WTC11 (cell line): Measurements from ENCODE around the gene BDH1. TPM values are rescaled to one million over a fixed set of nuclear protein-coding genes. Genes with fewer than 3 reads are reported as not detected.

ENCODE experiments used
- ATAC-seq: fragments of 200-7000 bp; cut with Tn5 transposase; 2 replicates; pipeline ENCODE4 v1.10.0; 2021; ENCODE audit warnings: mild to moderate bottlenecking, moderate library complexity
- CTCF ChIA-PET: fragments of 300-600 bp; sonication (Branson Sonifier 250); formaldehyde crosslinking; loops from one replicate; lab custom pipeline; 2021; ENCODE audit warnings: antibody characterized with exemption; lab: Charles Lee
- POLR2A ChIA-PET: fragments of 350-600 bp; sonication (Branson Sonifier 250); formaldehyde crosslinking; loops from one replicate; lab custom pipeline; 2021; ENCODE audit warnings: antibody characterized with exemption; lab: Charles Lee
- DNase-seq: peaks from one replicate; pipeline ENCODE4 v3.0.0; 2021; ENCODE audit warnings: low spot score
- H3K27ac Mint-ChIP-seq: 2 replicates; pipeline ENCODE4 v1.8.0; 2021; ENCODE audit warnings: mixed read lengths
- H3K27me3 Mint-ChIP-seq: 2 replicates; pipeline ENCODE4 v1.8.0; 2021; ENCODE audit warnings: low read depth, mild to moderate bottlenecking, moderate library complexity, mixed read lengths
- H3K36me3 Mint-ChIP-seq: 2 replicates; pipeline ENCODE4 v1.8.0; 2021; ENCODE audit warnings: mixed read lengths
- H3K4me1 Mint-ChIP-seq: 2 replicates; pipeline ENCODE4 v1.8.0; 2022; ENCODE audit warnings: mixed read lengths
- H3K4me3 Mint-ChIP-seq: 2 replicates; pipeline ENCODE4 v1.8.0; 2021; ENCODE audit warnings: mild to moderate bottlenecking, moderate library complexity, mixed read lengths
- H3K9me3 Mint-ChIP-seq: 2 replicates; pipeline ENCODE4 v1.8.0; 2021; ENCODE audit warnings: mixed read lengths
- ARID4B ChIP-seq: sonication (generic); formaldehyde crosslinking; IDR thresholded peaks from 2 replicates; pipeline ENCODE4 v1.8.0; 2023; ENCODE audit warnings: missing genetic modification reagents, mild to moderate bottlenecking, borderline replicate concordance
- CDX4 ChIP-seq: fragments of 250-450 bp; sonication (Bioruptor Pico); IDR thresholded peaks from 2 replicates; pipeline ENCODE4 v1.9.0; 2021; ENCODE audit warnings: moderate library complexity, mild to moderate bottlenecking, inconsistent platforms, borderline replicate concordance
- E2F1 ChIP-seq: sonication (generic); formaldehyde crosslinking; IDR thresholded peaks from 2 replicates; pipeline ENCODE4 v1.8.0; 2022; ENCODE audit warnings: mild to moderate bottlenecking, missing genetic modification reagents
- ERG ChIP-seq: fragments of 250-450 bp; sonication (Bioruptor Pico); IDR thresholded peaks from 2 replicates; pipeline ENCODE4 v1.8.0; 2021; ENCODE audit warnings: mild to moderate bottlenecking
- ETV6 ChIP-seq: sonication (generic); formaldehyde crosslinking; IDR thresholded peaks from 2 replicates; pipeline ENCODE4 v1.8.1; 2022; ENCODE audit warnings: mild to moderate bottlenecking, missing genetic modification reagents
- FOXK1 ChIP-seq: sonication (generic); formaldehyde crosslinking; IDR thresholded peaks from 2 replicates; pipeline ENCODE4 v1.8.0; 2022; ENCODE audit warnings: mild to moderate bottlenecking, moderate library complexity, missing genetic modification reagents
- FOXP1 ChIP-seq: sonication (generic); formaldehyde crosslinking; IDR thresholded peaks from 2 replicates; pipeline ENCODE4 v1.8.0; 2022; ENCODE audit warnings: missing genetic modification reagents, mild to moderate bottlenecking, moderate library complexity, borderline replicate concordance
- HMGA2 ChIP-seq: fragments of 250-450 bp; sonication (Bioruptor Pico); IDR thresholded peaks from 2 replicates; pipeline ENCODE4 v1.4.0; 2021; ENCODE audit warnings: mild to moderate bottlenecking, moderate library complexity
- MYBL2 ChIP-seq: sonication (generic); formaldehyde crosslinking; IDR thresholded peaks from 2 replicates; pipeline ENCODE4 v1.8.1; 2023; ENCODE audit warnings: mild to moderate bottlenecking, moderate library complexity, missing genetic modification reagents
- PRRX2 ChIP-seq: fragments of 250-450 bp; sonication (Bioruptor Pico); IDR thresholded peaks from 2 replicates; pipeline ENCODE4 v1.8.0; 2021; ENCODE audit warnings: mild to moderate bottlenecking
- TEAD1 ChIP-seq: sonication (generic); formaldehyde crosslinking; IDR thresholded peaks from 2 replicates; pipeline ENCODE4 v1.8.0; 2022; ENCODE audit warnings: mild to moderate bottlenecking, missing genetic modification reagents
- ZBTB21 ChIP-seq: sonication (generic); formaldehyde crosslinking; IDR thresholded peaks from 2 replicates; pipeline ENCODE4 v1.8.1; 2023; ENCODE audit warnings: mild to moderate bottlenecking, missing genetic modification reagents, borderline replicate concordance
- ZNF121 ChIP-seq: sonication (generic); formaldehyde crosslinking; IDR thresholded peaks from 2 replicates; pipeline ENCODE4 v1.8.0; 2023; ENCODE audit warnings: missing genetic modification reagents
- ZNF423 ChIP-seq: fragments of 250-450 bp; sonication (Bioruptor Pico); IDR thresholded peaks from 2 replicates; pipeline ENCODE4 v2.1.2; 2022; ENCODE audit warnings: mild to moderate bottlenecking, moderate library complexity
- ZNF671 ChIP-seq: fragments of 250-450 bp; sonication (Bioruptor Pico); IDR thresholded peaks from 2 replicates; pipeline ENCODE4 v1.8.0; 2021; ENCODE audit warnings: mild to moderate bottlenecking
- ZSCAN18 ChIP-seq: fragments of 250-450 bp; sonication (Bioruptor Pico); IDR thresholded peaks from 2 replicates; pipeline ENCODE4 v2.1.2; 2022; ENCODE audit warnings: mild to moderate bottlenecking, moderate library complexity
- total RNA-seq: library from RNA; stranded (reverse); gene quantifications from 3 replicates; pipeline ENCODE4 v1.2.3, GENCODE V29; 2021

BDH1 gene
- total RNA-seq, 1 experiment from 2014 or later = 26.8 TPM

- TF ChIP-seq ARID4B (CRISPR knock-in tag) = no peak
- TF ChIP-seq FOXP1 (CRISPR knock-in tag) = peak; percentile 38; the same call in 1 of the 2 replicates
- peak; percentile 62; the same call in 1 of the 2 replicates for TF ChIP-seq ETV6 (CRISPR knock-in tag)
- peak; percentile 67; the same call in 1 of the 2 replicates for TF ChIP-seq ZNF671 (CRISPR knock-in tag)
- 0 out of 2 replicates have a peak, but pooled peaks have one; percentile 28 for TF ChIP-seq FOXK1
- TF ChIP-seq E2F1 (CRISPR knock-in tag) = no peak
- 0 out of 2 replicates have a peak, but pooled peaks have one; percentile 50 for TF ChIP-seq ZSCAN18 (CRISPR knock-in tag)
- 0 out of 2 replicates have a peak, but pooled peaks have one; percentile 16 for TF ChIP-seq ZNF423 (CRISPR knock-in tag)
- TF ChIP-seq ERG (CRISPR knock-in tag) = 0 out of 2 replicates have a peak, but pooled peaks have one; percentile 2
- no peak for TF ChIP-seq MYBL2 (CRISPR knock-in tag)
- TF ChIP-seq TEAD1 (CRISPR knock-in tag) = peak; percentile 66; the same call in 1 of the 2 replicates
- 0 out of 2 replicates have a peak, but pooled peaks have one; percentile 18 for TF ChIP-seq ZBTB21
These were observed 24.5 kb upstream of the BDH1 start (continued) for GRCh38 chr3:197580253-197580691.

GRCh38 chr3:197578376-197578775, 22.6 kb upstream of the BDH1 start:
- POLR2A ChIA-PET = no interaction called here
- ATAC-seq (no peak), DNase-seq (no peak)
- TF ChIP-seq HMGA2 (CRISPR knock-in tag) = no peak
- no peak for TF ChIP-seq CDX4 (CRISPR knock-in tag)
- TF ChIP-seq ZNF121 (CRISPR knock-in tag) = no peak
- TF ChIP-seq PRRX2 (CRISPR knock-in tag) = no peak
- peaks cover 9% of the 10 kb centered on the region for H3K36me3 Mint-ChIP-seq
- CTCF ChIA-PET = interaction anchor here (2.4 kb wide), 1 partner anchor 21 kb away, joined by 12 read pairs; no protein-coding TSS in a partner anchor
- no peak overlapping the region for H3K4me3 Mint-ChIP-seq
- no peaks in the 10 kb centered on the region for H3K27me3 Mint-ChIP-seq
- peaks cover 10% of the 10 kb centered on the region for H3K9me3 Mint-ChIP-seq
- H3K4me1 Mint-ChIP-seq = peaks cover 78% of the 10 kb centered on the region
- H3K27ac Mint-ChIP-seq = no peak overlapping the region; the same call in 1 of the 2 replicates
